Neutrophil (primary cell): ENCODE data around the gene MOV10.

ENCODE experiments used
- H3K27ac ChIP-seq: fragments of 200-600 bp; sonication (generic); 2 replicates; pipeline ENCODE4 v1.5.1; 2016; ENCODE audit warnings: mild to moderate bottlenecking, moderate library complexity
- H3K27me3 ChIP-seq: fragments of 200-600 bp; sonication (generic); 2 replicates; pipeline ENCODE4 v1.6.0; 2016; ENCODE audit warnings: mild to moderate bottlenecking
- H3K36me3 ChIP-seq: fragments of 200-600 bp; sonication (generic); 2 replicates; pipeline ENCODE4 v1.5.1; 2017
- H3K4me1 ChIP-seq, 2 experiments: fragments of 200-600 bp in 1 of 2; sonication (generic) in 1 of 2; 1 replicate in 1 of 2; 2 replicates in 1 of 2; pipeline versions ENCODE4 v1.5.1 to v1.6.1; 2013 to 2016; ENCODE audit warnings: low read depth in 1 of 2, low read length in 1 of 2, mild to moderate bottlenecking in 1 of 2, moderate library complexity in 1 of 2; ENCODE audit not compliant: control insufficient read depth in 1 of 2, insufficient read depth in 1 of 2
- H3K4me3 ChIP-seq, 2 experiments: fragments of 200-600 bp in 1 of 2; sonication (generic) in 1 of 2; 1 replicate in 1 of 2; 2 replicates in 1 of 2; pipeline ENCODE4 v1.5.1; 2013 to 2016; ENCODE audit warnings: low read depth in 1 of 2, low read length in 1 of 2, mild to moderate bottlenecking in 1 of 2, moderate library complexity in 1 of 2
- H3K9me3 ChIP-seq: fragments of 200-600 bp; sonication (generic); 2 replicates; pipeline ENCODE4 v1.5.1; 2016
- CTCF ChIP-seq: fragments of 200-600 bp; sonication (generic); IDR thresholded peaks from 2 replicates; pipeline ENCODE4 v1.5.1; 2016; ENCODE audit warnings: antibody characterized with exemption

Gene MOV10

GRCh38 chr1:112694363-112694929 is 20.0 kb downstream of the MOV10 start:
- no peaks in the 10 kb centered on the region for H3K9me3 ChIP-seq
- TF ChIP-seq CTCF = no peak
- H3K36me3 ChIP-seq = no peaks in the 10 kb centered on the region
- no peak overlapping the region for H3K4me3 ChIP-seq
- H3K4me1 ChIP-seq = no peaks in the 10 kb centered on the region
- H3K27me3 ChIP-seq = no peaks in the 10 kb centered on the region
- no peak overlapping the region for H3K27ac ChIP-seq

GRCh38 chr1:112695276-112695675 is 20.8 kb downstream of the MOV10 start:
- H3K27me3 ChIP-seq = no peaks in the 10 kb centered on the region
- H3K36me3 ChIP-seq = no peaks in the 10 kb centered on the region
- H3K27ac ChIP-seq = no peak overlapping the region
- no peaks in the 10 kb centered on the region for H3K4me1 ChIP-seq
- no peak overlapping the region for H3K4me3 ChIP-seq
- H3K9me3 ChIP-seq = no peaks in the 10 kb centered on the region
- no peak for TF ChIP-seq CTCF

GRCh38 chr1:112696578-112697314 is 22.3 kb downstream of the MOV10 start:
- H3K27ac ChIP-seq = no peak overlapping the region
- H3K9me3 ChIP-seq = no peaks in the 10 kb centered on the region
- H3K27me3 ChIP-seq = no peaks in the 10 kb centered on the region
- H3K4me1 ChIP-seq = no peaks in the 10 kb centered on the region
- no peaks in the 10 kb centered on the region for H3K36me3 ChIP-seq
- no peak overlapping the region for H3K4me3 ChIP-seq
- TF ChIP-seq CTCF = no peak

- no peak overlapping the region for H3K4me3 ChIP-seq
- no peaks in the 10 kb centered on the region for H3K4me1 ChIP-seq
- peaks cover 8% of the 10 kb centered on the region for H3K27me3 ChIP-seq
- no peaks in the 10 kb centered on the region for H3K36me3 ChIP-seq
- TF ChIP-seq CTCF = no peak
- H3K27ac ChIP-seq = no peak overlapping the region
- no peaks in the 10 kb centered on the region for H3K9me3 ChIP-seq
These were observed 23.3 kb downstream of the MOV10 start for GRCh38 chr1:112697781-112698201.

- TF ChIP-seq CTCF = no peak
- Histone ChIP-seq H3K27me3 (peaks cover 17% of the 10 kb centered on the region), H3K27ac (no peak overlapping the region), H3K4me1 (no peaks in the 10 kb centered on the region), H3K9me3 (no peaks in the 10 kb centered on the region), H3K36me3 (no peaks in the 10 kb centered on the region), H3K4me3 (no peak overlapping the region)
These were observed 24.2 kb downstream of the MOV10 start for GRCh38 chr1:112698366-112699310.
